GM21737 (cell line): Measurements from ENCODE around the gene NID2.

Source experiments
- ATAC-seq: cut with Tn5 transposase; IDR thresholded peaks from one replicate; pipeline ENCODE4 v1.9.1; 2021; ENCODE audit warnings: mild to moderate bottlenecking, moderate library complexity; ENCODE audit not compliant: unreplicated experiment

NID2 gene

DNA sequence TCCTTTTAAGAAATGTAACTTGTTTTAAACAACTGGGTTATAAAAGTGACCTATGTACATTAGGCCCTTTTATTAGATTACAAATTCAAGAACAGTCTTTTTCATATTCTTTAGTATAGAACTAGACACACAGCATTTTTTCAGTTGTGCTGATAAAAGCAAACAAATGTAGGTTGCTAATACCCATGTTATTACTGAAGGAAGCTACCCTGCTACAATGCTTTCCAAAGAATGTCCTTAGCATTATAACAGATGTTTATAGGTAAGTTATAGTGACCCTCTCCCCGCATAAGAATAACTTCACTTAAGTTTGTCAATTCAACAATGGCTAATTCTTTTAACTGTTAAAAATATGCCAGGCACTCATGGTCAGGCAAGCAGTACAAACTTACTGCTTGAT, 61.6 kb downstream of the NID2 start:
- no peak for ATAC-seq

DNA sequence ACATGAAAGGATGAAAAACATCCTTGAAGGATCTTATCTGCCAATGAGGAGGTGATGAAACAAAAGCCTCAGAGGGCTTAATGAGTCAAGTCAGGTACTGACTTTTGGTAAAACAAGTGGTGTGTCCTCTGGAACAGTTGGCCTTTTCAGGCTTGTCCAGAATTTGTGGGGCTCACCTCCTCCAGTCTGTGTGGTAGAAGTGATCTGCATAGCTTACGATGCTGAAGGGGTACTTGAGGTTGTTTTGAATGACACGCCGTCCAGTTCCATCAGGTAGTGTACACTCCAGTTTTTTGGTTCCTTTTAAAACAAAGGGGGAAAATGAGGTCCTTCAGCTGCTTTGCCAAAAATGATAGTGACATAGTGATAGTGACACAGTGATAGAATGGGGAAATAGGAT, 62.5 kb downstream of the NID2 start:
- no peak for ATAC-seq

DNA sequence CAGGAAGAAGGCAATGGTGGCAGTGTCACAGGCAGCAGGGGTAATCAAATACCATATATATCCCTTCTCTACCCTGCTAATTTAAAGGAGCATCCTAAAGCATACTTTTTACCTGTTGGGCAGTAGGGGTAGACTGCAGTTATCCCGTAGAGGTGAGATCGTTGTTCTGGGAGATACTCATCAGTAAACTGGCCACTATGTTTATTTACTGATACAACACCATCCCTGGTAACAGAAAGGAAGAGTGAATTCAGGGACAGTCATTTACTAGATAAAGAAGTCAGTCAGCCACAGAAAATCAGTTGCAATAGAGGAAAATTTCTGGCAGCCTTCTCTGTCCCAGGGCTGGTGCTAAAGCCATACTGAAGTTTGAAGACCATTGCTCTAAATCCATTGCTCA, 63.2 kb downstream of the NID2 start:
- ATAC-seq = no peak

DNA sequence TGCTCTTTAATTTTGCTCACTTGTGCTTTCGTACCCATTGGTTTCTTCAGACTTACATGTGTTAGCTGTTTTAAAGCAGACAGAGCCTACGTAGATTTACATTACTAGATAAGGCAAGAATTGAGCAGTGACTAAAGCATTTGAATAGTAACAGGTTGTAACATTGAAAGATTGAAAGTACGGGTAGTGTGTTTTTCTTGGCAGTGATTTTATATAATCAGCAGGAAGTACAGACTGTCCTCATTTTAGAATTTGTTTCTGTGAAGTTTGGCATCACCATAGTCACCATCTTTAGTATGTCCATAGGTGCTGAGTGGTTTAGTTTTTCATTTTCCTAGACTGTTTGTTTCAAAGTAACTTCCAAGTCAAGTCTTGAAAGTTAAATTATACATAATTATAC, 65.5 kb downstream of the NID2 start:
- no peak for ATAC-seq

DNA sequence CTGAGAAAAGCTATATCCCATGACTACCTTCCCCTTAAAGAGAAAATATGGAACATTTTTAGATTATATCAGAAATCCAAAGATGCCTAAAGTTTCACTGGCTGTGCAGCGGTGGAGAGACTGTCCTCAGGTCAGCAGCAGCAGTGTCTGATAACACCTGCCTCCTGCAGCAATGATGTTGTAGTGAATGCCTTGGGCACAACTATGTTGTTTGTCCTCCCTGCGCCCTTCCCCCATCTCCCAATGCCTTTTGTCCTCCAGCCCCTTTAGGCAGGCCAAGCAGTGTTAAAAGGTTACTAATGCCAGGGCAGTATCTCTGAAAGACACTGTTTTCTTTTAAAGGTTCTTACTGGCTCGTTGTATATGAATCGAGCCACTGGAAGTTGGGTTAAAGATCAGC, 66.3 kb downstream of the NID2 start:
- no peak for ATAC-seq

DNA sequence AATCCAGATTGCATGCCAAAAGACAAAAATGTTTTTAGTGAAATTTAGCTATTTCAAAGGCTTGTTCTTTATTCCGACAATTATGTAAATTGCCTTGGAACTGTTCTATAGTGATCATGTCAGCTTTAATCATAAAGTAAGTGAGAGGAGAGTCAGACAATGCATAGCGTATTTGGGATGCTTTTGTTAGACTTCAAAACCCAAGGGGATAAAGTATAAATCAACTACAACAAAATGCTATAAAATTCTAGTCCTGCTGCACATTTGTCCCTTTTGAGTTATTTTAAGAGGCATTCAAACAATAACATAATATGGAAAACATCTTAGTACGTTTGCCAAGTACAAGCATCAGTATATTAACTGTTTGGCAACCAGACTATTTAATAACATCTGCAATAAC, 68.2 kb downstream of the NID2 start:
- no peak for ATAC-seq

DNA sequence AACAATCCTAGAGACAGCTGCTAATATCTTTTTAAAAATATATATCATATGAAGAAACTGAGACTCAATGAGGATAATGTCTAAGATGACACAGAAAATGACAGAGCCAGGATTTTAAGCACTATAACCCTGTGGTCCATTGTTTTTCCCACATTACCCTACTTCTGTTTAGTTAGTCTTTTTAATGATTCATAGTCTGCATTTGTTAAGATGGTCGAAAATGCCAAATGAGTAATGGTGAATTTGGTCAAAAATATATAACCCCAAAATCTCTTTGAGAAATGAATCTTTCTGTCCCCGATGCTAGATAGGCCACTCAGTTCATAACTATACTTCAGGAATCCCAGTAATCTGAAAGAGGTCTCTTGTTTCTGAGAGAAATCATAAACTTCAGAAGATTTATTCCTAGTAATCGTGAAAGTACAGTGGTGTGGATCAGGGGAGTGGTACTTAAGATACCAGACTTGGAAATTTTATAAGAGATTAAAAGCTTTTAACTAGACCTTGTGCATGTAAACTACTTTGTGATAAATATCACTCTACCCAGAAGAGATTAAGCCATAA, 68.8 kb downstream of the NID2 start:
- no peak for ATAC-seq

DNA sequence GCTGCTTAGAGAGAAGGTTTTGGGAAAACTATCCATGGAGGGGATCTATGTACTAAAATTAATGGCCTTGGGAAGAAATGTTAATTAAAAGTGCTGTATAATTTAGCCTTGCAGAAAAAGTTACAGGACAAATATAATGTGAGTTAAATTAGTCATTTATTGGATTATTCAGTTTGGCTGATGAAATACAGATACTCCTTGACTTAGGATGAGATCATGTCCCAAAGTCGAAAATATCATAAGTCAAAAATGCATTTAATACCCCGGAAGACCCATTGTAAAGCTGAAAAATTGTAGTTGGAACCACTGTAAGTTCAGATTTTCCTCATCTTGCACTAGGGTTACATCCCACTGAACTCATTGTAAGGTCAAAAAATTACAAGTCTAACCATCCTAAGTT, 69.8 kb downstream of the NID2 start:
- no peak for ATAC-seq

DNA sequence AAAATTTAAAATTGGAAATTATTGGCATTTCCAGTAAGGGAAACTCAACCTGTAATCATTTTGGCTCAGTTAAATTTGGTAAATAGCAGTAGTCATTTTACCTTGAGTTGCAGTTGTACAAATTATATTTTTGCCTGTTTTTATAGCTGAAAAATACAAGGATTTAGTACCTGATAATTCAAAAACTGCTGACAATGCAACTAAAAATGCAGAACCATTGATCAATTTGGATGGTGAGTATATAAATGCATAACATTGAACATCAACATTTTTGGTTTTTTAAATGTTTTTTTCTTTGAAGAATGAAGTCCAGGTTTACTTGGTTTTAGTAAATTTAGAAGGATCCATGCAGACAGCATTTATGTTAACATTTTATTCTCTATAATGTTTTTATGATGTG, 70.5 kb downstream of the NID2 start:
- ATAC-seq = no peak

DNA sequence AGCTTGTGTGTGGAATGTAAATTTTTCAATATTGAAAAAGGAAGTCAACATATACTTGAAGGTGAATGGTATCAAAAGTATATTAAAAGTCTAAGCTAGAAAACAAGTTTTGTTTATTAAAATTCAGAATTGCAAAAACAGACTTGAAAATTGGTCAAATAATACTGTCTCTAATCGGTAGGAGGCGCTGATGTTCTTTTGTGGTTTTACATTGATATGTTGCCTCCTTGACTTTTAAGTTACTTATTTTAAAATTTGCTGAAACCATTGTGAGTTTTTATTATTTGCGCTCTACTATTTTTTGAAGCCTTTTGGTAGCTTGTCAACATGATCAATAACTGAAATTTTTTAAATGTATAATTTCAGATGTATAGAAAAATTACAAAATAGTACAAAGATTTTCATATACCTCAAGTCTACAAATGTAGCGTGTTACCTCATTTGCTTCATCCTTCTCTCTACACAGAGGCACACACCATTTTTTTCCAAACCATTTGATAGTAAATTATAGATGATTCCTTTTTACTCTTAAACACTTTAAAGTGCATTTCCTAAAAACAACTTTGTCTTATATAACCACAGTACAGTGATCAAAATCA, 72.6 kb downstream of the NID2 start:
- no peak for ATAC-seq

DNA sequence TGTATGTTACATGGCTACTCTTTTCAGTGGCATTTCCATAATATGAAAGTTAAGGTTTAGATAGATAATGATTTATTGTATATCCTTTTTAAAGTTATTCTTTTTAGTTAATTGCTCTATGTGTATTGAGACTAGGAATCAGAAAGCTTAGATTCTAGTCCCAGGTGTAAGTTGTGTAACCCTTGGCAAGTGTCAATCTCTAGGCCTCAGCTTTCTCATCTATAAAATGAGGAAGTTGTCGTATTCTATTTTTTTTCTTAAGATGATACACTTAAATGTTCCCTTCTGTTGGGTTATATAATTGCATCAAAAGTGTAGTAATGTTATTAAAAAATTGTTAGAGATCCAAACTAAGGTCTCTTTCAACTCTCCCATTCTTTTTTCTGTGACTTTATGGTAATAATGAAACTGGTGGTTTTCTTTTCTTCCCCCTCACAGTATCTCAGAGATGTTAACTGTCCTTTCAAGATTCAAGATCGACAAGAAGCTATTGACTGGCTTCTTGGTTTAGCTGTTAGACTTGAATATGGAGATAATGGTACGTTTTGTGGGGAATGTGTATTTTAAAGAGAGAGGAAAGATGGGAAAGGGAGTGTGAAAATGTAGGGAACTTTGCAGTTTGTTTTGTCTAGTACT, 75.5 kb downstream of the NID2 start:
- ATAC-seq = no peak

DNA sequence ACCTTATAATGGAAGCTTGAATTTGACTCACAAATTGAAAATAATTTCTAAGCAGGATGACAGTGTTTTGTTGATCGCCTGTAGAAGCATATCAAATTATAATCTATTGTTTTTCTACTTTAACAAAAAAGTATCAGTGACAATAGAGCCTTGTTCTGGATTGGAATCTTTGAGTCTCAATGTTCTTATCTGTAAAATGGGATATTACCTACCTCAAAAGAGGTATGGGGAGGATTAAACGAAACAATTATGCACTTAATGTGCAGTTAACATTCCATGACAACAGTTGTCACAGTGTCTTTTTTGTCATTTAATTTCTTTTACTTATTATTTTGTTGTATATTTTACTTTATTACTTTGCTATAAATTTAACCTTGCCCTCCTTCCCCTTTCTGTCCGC, 78.4 kb downstream of the NID2 start:
- no peak for ATAC-seq

DNA sequence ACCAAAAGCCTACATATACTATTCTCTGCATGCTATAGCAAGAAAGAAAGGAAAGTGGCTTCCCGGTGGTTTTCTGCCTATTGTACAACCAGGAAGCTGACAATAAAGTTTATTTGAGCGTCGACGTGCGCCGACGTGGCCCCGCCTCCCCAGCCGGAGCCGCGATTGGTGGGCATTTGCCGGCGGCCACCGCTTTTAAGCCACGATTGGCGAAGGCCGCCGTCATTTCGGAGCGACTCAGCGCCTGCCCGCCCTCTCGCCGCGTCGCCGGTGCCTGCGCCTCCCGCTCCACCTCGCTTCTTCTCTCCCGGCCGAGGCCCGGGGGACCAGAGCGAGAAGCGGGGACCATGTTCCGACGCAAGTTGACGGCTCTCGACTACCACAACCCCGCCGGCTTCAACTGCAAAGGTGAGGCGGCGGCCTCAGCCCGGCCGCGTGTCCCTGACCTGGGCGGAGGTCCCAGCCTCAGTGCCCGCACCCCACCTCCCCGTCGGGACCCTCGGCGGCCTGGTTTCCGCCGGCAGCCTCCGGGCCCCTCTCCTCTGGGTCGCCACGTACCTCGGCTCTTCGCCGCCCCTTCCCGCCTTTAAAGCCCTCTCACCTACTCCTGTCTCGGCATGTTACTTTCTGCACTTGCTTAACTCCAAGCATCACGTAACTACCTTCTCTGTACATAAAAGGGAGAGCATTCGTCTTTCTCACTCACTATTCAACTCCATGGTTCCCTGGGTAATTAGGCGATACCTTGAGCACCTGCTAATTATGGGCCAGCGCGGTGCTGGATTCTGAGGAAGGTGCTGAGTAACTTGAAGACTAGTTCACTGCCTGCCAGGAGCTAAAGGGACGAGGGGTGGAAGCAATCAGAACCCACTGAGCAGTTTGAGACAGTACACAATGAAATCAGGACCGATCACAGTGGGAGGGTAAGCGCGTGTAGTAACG, 79.3 kb downstream of the NID2 start, which contains the start of gene RTRAF:
Gene RTRAF (plus strand): TSS at position 254 of the 942 bp plus-strand sequence. CDS start 94 bp downstream, at position 348.
- peak; percentile 95 for ATAC-seq

DNA sequence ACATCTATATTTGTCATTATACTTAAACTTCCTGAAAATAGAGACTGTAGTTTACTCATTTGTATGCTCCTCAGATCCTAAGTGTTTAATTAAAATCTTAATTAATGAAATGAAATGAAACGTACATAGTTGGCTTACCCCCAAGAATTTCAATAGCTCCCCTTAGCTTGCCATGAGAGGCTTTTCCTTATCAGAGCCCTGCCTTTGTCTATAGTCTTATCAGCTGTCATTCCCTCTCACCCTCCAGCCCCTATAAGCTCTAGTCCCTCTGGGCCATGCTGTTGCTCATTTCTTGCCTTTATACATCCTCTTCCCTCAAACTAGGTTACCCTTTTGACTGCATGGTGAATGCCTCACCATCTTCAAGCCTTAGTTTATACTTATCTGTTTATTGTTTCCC, 80.6 kb downstream of the NID2 start:
- ATAC-seq = no peak

DNA sequence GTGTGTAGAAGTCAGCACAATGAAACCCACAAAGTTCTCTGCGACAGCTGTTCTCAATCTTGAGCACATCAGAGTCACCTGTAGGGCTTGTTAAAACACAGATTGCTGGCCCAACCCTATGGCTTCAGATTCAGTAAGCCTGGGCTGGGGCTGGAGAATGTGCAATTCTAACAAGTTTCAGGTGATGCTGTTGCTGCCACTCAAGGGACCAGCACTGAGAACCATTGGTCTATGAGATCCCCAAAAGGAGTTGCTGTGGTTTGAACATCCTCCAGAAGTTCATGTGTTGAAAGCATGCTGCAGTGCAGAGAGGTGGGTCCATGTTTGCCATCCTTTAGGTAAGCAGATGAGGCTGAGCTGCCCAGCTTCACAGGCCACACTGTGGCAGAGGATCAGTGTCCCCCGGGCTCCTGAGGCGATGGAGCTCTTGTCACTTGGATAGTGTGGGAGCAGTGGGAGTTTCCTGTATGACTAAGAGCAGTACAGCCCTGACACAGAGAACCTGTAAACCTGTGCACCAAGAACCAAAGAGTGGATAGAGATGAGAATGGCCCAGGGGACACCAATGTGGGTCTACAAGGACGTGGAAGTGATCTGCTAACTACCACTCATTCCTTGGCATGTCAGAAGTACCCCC, 87.5 kb downstream of the NID2 start:
- ATAC-seq = no peak

DNA sequence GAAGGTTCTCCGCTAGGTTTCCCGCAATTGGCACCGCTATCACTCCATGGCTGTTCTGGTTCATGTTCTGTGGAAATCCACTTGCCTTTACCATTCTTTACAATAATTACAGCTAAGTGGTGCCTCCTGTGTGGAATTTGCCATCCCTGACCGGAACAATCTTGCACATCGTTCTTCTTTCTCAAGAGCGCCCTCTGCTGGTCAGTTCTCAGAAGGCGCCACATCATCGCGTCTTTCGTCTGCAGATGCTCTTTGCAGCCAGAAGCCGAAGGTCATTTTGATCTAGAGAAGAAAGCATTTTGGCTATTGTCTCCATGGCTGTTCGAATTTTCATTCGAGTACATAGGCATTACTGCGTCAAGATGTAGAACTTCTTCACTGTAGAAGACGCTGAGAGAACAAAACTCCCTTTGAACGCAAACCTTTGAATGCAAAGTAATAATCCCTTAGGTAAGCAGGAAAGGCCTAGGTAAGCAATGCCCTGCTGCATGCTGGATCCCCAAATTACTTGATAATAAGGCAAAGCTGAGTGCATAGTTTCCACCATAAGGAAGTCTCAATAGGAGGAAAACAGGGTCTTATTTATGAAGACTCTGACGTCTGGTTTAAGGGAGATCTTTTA, 89.7 kb downstream of the NID2 start:
- ATAC-seq = no peak

DNA sequence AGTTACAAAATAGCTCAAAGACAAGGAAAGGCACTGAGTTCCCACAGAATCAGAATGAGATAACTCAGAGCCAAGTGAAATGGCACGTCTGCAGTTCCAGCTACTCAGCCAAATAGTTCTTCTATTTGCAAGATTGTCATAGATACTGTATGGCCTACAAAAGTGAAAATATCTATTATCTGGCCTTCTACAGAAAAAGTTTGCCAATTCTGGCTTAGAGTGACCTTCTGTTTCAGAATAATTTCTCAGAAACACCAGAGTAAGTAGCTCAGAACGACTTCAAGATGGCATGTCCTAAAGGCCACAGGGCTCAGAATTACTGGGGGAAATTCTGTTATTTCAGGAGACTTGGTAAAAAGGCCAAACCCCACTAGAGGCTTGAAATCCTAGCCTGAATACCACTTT, 90.2 kb downstream of the NID2 start:
- no peak for ATAC-seq

DNA sequence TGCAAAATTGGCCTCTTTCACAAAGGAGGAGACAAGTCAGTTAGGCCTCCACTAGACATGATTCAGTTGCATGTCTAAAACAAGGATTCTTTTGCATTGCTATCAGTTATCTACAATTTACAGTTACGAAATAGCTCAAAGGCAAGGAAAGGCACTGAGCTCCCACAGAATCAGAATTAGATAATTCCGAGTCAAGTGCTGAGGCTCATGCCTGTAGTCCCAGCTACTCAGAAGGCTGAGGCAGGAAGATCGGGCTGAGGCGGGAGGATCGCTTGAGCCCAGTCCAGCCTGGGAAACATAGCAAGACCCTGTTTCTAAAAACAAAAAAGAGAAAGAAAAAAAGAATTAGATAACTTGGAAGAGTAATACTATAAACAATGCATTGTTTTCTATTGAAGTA, 91.8 kb downstream of the NID2 start:
- ATAC-seq = no peak

DNA sequence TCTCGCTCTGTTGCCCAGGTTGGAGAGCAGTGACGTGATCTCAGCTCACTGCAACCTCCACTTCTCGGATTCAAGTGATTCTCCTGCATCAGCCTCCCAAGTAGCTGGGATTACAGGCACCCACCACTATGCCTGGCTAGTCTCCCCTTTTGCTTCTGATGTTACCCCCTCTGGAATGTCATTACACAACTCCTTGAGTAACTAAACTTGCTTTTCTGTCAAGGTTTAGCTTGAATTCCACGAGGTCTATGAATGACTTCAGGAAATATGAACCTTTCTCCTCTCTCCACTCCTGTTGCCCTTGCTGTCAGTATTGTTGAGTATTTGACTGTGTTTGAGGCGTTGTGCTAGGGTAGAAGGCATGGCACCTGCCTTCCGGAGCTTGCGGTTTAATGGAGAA, 96.3 kb downstream of the NID2 start:
- ATAC-seq = no peak

DNA sequence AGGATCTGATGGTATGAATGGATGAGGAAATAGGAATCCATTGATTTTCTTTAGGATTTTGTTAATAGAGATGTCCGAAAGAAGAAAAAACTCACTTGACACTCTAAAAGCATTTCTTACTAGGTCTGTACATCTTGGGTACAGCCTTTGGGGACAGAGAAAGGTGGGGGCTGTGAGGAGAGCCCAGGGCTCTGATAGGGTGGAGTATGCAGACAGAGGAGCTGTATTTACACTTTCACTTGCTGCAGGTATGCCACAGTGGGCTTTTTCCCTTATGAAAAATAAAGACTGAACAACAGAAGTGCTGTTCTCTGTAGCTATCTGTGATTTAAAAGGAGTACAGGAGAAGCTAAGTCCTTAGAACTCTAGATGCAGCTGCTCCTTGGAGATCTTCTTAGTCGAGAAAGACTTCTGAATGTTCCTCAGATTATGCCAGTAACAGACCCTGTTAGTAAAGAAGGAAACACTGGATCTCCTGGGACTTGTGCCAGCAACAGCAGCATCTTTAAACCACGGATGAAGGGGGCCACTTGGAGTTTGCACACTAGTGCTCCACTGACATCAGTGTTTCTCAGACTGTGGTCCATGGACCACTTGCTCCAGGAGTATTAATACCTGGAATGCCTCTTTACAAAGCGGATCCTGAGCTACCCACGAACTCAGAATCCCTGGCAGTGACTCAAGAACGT, 98.9 kb downstream of the NID2 start:
- ATAC-seq = no peak
